Rectal smooth muscle tissue (tissue), 1 donor: ENCODE results near the gene DGKG.

Source experiments
- H3K27ac ChIP-seq: one replicate; pipeline ENCODE4 v1.7.0; 2013; ENCODE audit warnings: low read depth, low read length, inconsistent platforms
- H3K27me3 ChIP-seq: one replicate; pipeline ENCODE4 v1.7.0; 2013; ENCODE audit warnings: low read length; ENCODE audit not compliant: control insufficient read depth, insufficient read depth
- H3K36me3 ChIP-seq: one replicate; pipeline ENCODE4 v1.7.0; 2013; ENCODE audit warnings: low read length; ENCODE audit not compliant: control insufficient read depth, insufficient read depth
- H3K4me1 ChIP-seq: one replicate; pipeline ENCODE4 v1.7.0; 2013; ENCODE audit warnings: low read length; ENCODE audit not compliant: control insufficient read depth, insufficient read depth
- H3K4me3 ChIP-seq: one replicate; pipeline ENCODE4 v1.7.0; 2013; ENCODE audit warnings: low read length
- H3K9ac ChIP-seq: one replicate; pipeline ENCODE4 v1.7.0; 2013; ENCODE audit warnings: low read length

Gene DGKG

DNA sequence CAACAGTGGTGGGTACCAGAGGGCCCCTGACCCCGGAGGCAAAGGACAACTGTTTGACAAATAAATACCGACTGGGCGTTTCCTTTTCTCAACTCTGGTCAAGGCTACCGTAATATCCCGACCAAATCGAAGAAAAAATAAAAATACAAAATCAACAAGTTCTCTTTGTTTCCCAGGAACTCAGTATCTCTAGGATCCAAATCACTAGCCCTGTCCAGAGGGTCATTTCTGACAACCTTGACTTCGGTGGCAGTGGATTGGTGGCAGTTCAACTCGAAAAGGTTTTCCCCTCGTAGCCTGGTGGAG is 456 bp upstream of the DGKG start:
- Histone ChIP-seq H3K27me3 (no peaks in the 10 kb centered on the region), H3K27ac (no peak overlapping the region), H3K36me3 (no peaks in the 10 kb centered on the region), H3K4me1 (peaks cover 11% of the 10 kb centered on the region), H3K9ac (no peak overlapping the region), H3K4me3 (peak overlapping the region; percentile 74)

DNA sequence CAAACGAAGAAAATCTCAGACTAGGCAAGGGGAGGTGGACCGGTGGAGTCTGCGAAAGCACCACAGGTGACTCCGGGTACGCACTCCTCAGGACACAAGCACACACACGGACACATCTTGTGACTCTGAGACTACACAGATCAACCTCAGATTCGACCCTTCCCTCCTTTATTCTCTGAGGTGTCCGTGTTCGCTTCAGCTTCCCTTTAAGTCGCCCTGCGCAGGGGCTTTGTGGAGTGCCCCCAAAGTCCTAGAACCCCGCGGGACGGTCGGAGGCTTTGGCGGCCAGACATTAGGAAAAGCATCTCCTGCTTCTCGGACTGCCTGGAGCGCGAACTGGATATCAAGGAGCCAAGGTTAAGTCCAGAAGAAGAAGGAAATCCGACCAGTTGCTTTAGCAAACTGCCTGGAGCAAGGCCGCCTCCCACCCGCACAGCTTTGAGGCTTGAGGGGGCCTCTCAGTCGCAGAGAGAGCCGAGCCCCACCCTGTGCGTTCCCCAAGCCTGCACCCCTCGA is 730 bp downstream of the DGKG start:
- H3K4me1 ChIP-seq = peaks cover 11% of the 10 kb centered on the region
- peak overlapping the region; percentile 70 for H3K27ac ChIP-seq
- H3K36me3 ChIP-seq = no peaks in the 10 kb centered on the region
- peak overlapping the region; percentile 74 for H3K4me3 ChIP-seq
- peak overlapping the region; percentile 12 for H3K9ac ChIP-seq
- H3K27me3 ChIP-seq = no peaks in the 10 kb centered on the region

DNA sequence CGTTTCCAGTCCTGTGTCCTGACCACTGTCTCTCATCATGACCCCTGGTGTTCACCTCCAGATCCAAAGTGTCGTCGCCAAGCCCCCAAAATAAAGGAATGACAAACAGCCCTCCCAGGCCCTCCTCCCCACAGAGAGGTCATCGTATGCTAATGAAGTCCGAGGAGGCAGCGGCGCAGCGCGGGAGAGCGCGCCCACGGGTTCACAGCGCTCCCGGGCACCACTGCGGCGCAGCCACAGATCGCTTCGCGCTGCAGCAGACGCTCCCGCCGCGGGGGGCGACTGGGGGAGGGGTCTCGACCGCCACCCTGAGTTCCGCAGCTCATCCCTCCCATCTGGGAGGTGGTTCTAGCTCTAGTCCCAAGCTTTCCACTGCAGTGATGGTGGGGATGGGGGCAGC is 1.3 kb downstream of the DGKG start:
- peak overlapping the region; percentile 74 for H3K4me3 ChIP-seq
- H3K27ac ChIP-seq = peak overlapping the region; percentile 70
- H3K4me1 ChIP-seq = peaks cover 7% of the 10 kb centered on the region
- H3K9ac ChIP-seq = peak overlapping the region; percentile 12
- H3K36me3 ChIP-seq = no peaks in the 10 kb centered on the region
- H3K27me3 ChIP-seq = no peaks in the 10 kb centered on the region

DNA sequence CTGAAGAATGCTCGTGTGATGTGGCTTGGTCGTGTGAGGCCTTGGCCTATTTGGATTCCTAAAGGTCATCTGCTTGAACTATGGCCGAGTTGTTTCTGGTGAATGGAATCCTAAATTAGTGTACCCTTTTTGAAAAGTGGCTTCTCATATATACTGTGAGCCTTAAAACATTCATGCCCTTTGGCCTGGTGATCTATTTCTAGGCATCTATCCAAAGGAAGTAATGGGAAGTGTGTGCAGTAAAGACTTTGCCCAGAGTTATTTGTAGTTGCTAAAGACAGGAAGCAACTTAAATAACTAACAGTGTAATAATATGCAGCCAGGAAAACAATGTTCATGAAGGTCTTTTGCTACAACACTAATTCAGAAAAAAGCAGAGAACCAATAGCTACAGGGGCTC is 3.0 kb downstream of the DGKG start:
- no peak overlapping the region for H3K27ac ChIP-seq

DNA sequence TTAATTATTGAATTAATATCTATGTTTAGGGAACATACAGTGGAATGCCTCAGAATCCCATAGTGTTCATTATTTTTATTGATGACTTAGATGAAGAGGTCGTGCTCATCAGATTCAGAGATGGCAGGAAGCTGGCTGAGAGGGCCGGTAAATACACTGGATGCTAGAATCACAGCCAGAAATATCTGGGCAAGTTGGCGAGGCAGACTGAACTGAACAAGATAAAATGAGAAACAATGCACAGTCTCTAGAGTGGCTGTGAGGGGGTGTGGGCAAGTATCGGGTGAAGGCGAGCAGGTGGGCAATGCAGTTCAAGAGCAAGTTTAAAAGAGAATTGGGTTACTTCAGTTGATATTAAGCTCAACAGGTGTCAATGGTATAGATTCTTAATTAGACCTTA is 5.9 kb downstream of the DGKG start:
- Histone ChIP-seq H3K4me1 (no peaks in the 10 kb centered on the region), H3K36me3 (no peaks in the 10 kb centered on the region), H3K27ac (no peak overlapping the region)

More for the DNA sequence above, 3.0 kb downstream of the DGKG start:
- H3K4me3 ChIP-seq = no peak overlapping the region
- H3K27me3 ChIP-seq = no peaks in the 10 kb centered on the region
- H3K9ac ChIP-seq = no peak overlapping the region
- no peaks in the 10 kb centered on the region for H3K4me1 ChIP-seq
- H3K36me3 ChIP-seq = no peaks in the 10 kb centered on the region

DNA sequence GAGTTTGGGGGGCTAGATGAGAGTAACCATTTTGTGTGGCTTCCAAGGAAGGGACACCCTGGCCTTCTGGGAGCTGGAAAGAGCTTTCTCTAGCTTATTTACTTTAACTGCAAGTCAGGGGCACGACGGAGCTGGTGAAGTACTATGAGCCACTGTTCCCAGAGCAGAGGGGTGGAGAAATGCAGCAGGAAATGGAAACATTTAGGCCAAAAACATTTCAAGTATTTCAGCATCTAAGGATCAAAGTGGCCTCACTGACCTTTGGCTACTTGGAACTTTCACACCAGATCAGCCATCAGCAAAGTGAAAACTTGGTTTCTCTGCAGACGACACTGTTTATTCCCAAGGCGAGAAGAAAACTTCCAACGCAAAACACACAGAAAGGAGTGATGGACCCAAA is 7.9 kb downstream of the DGKG start:
- Histone ChIP-seq H3K4me1 (no peaks in the 10 kb centered on the region), H3K27ac (peak overlapping the region; percentile 22)

More for the DNA sequence above, 5.9 kb downstream of the DGKG start:
- H3K9ac ChIP-seq = no peak overlapping the region
- H3K4me3 ChIP-seq = no peak overlapping the region
- no peaks in the 10 kb centered on the region for H3K27me3 ChIP-seq

DNA sequence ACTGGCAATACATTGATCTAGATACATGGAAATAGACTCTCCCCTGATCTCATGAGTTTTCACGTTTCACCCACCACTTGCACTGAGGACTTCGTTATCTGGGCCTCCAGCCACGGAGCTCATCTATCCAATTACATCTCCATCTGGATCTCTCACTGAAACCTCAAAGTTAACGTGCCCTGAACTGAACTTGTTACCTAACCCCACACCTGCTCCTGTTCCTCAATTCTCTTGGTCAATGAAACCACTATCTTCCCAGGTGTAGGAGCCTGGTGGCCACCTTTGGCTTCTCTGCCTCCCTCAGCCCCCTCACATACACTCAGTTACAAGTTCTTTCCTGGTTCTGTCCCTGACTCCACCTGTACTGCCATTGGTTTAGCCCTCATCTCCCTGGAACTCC is 9.7 kb downstream of the DGKG start:
- H3K36me3 ChIP-seq = no peaks in the 10 kb centered on the region
- no peaks in the 10 kb centered on the region for H3K27me3 ChIP-seq
- no peaks in the 10 kb centered on the region for H3K4me1 ChIP-seq
- H3K4me3 ChIP-seq = no peak overlapping the region
- no peak overlapping the region for H3K27ac ChIP-seq
- H3K9ac ChIP-seq = no peak overlapping the region

More for the DNA sequence above, 7.9 kb downstream of the DGKG start:
- Histone ChIP-seq H3K9ac (no peak overlapping the region), H3K27me3 (no peaks in the 10 kb centered on the region), H3K4me3 (no peak overlapping the region), H3K36me3 (no peaks in the 10 kb centered on the region)

DNA sequence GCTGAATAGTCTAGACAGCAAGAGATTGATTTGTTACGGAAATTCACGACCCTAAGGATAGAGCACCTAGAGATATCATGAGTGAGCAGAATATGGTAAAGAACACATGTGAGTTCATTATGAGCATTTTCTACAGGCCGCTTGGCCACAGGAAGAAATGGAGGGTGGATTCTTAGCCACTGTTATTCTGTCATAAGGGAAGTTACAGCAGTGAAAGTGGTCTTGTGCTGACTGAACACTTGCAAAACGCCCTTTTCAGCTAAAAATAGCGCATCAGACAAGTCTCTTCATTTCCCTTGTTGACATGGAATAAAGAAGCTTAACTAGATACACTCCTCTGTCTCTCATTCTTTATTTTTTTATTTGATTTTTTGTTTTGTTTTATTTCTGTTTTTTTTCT is 19.8 kb downstream of the DGKG start:
- Histone ChIP-seq H3K4me3 (no peak overlapping the region), H3K36me3 (no peaks in the 10 kb centered on the region), H3K9ac (no peak overlapping the region), H3K27me3 (no peaks in the 10 kb centered on the region), H3K4me1 (no peaks in the 10 kb centered on the region), H3K27ac (no peak overlapping the region)

DNA sequence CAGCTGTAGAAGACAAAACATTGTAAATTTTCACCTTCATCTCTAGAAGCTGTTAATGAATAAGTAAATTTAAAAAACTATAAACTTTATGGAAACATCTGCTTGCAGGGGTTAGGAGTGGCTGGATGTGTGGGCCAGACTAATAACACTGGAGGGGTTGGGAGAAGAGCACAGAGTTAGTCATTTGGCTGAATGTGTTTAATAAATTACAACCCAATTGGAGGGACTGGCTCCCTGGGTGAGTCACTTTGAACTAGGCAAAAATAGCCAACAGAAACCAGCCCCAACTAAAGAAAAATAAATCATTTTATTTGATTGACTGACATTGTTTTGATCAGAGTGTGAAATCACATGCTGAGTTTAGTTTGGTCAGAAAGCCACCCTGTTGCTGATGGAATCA is 21.8 kb downstream of the DGKG start:
- Histone ChIP-seq H3K27ac (no peak overlapping the region), H3K4me3 (no peak overlapping the region), H3K4me1 (no peaks in the 10 kb centered on the region), H3K9ac (no peak overlapping the region), H3K27me3 (no peaks in the 10 kb centered on the region), H3K36me3 (no peaks in the 10 kb centered on the region)

DNA sequence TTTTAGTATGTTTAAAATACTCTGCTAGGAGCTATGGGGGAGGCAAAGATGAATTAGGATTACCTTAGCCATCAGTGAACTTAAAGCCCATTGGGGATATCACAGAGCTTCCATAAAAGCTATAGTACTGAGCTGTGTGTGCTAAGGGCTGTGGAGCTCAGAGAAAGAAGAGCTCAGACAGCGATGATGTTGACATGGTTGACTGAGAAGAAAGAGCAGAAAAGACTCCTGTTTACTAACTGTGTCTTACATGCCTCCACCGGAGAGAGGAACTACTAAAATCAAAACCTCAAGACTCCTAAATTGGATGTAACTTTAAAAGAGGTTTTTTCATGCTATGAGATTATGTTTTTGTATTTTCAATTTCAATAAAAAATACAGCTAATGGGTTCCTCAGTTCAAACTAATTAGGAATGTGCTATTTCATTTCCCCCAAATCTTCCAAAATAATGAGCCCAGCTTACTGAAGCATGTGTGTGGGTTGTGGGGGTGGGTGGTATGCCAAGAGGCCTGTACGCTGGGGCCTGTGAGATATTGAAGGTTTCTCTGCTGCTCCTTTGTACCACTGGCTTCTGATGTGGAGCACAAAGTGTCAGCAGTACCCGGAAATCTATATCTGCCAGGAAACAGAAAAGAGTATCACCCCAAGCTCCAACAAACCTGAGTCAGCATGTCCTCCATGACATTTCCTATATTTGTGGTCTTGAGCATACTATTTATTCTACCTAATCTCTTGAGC is 22.7 kb downstream of the DGKG start:
- Histone ChIP-seq H3K4me3 (no peak overlapping the region), H3K27me3 (no peaks in the 10 kb centered on the region), H3K4me1 (no peaks in the 10 kb centered on the region), H3K9ac (no peak overlapping the region), H3K27ac (no peak overlapping the region), H3K36me3 (no peaks in the 10 kb centered on the region)

DNA sequence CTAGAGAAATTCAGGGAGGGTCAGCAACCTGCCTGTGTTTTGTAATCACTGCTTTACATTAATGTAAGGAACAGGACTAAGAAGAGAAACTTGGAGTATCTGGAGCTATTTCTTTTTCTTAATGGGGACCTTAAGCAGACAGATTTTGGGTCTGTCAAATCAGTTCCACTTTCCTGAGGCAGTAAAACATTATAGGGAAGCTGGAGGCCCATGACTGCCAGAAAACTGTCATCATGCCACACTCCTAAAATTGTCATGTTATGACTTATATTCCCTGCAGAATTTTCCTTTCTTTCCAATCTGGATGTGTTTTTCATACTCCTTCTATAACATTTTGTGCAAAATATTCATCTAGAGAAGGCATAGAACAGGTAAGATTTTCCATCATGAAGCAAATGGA is 28.8 kb downstream of the DGKG start:
- no peaks in the 10 kb centered on the region for H3K27me3 ChIP-seq
- no peaks in the 10 kb centered on the region for H3K36me3 ChIP-seq
- H3K4me3 ChIP-seq = no peak overlapping the region
- H3K27ac ChIP-seq = no peak overlapping the region
- H3K9ac ChIP-seq = no peak overlapping the region
- H3K4me1 ChIP-seq = no peaks in the 10 kb centered on the region

DNA sequence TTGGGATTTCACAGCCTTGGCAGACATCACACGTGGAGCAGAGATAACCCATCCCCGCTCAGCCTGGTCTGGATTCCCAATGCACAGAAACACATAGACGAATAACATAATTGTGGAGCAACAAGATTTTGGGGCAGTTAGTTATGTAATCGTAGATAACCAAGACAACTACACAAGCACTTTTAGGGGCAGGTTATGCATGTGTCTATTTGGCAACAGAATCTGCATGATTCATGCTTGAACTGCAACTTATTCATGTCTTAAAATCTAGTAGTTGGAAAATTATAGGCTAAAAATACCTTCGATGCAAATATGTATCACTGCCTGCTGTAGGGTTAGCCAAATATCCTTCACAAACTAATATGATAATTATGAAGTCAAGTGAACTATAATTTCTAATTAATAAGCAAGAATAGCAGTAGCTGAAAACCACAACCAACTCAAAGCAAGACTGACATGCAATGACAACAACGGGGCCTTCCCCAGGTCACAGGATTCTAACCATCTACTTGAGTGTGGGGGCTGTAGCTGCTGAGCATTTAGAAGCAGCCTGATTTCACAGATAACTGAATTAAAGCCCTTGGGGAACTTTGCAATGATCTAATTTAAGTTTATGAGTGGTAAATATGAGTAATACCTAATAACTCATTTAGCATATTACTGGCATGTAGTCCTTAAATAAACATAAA is 31.1 kb downstream of the DGKG start:
- Histone ChIP-seq H3K9ac (no peak overlapping the region), H3K4me3 (no peak overlapping the region), H3K4me1 (no peaks in the 10 kb centered on the region), H3K36me3 (no peaks in the 10 kb centered on the region), H3K27me3 (no peaks in the 10 kb centered on the region), H3K27ac (no peak overlapping the region)

DNA sequence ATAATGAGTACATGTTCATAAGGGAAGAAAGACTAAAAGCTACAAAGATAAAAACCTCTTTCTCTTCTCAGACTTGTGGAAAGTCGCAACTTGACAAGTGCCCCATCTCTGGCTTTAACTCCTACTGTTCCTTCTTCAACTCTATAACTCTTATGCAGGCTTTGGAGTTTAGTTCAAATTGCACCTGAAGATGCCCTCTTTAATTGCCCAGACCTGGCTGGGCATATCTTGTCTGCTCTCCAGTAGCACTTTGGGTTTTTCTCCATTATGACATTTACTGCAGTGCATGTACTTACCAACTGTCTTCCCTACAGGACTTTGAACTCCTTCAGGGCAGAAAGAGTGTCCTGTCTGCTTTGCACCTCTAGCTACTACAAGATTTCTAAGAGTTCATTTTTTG is 32.4 kb downstream of the DGKG start:
- Histone ChIP-seq H3K27me3 (no peaks in the 10 kb centered on the region), H3K4me3 (no peak overlapping the region), H3K4me1 (no peaks in the 10 kb centered on the region), H3K27ac (no peak overlapping the region), H3K9ac (no peak overlapping the region), H3K36me3 (no peaks in the 10 kb centered on the region)
